GM12891 (cell line): Measurements from ENCODE around the gene KRTAP19-4.

Experiments used
- PAX5 ChIP-seq: IDR thresholded peaks from 2 replicates; pipeline ENCODE4 v1.6.1; 2011; ENCODE audit warnings: low read length, moderate library complexity, mild to moderate bottlenecking; ENCODE audit not compliant: insufficient read depth, severe bottlenecking
- POLR2A ChIP-seq: IDR thresholded peaks from 2 replicates; pipeline ENCODE4 v1.6.1; 2011; ENCODE audit warnings: low read depth, low read length, control low read depth
- POLR2AphosphoS5 ChIP-seq: IDR thresholded peaks from 2 replicates; pipeline ENCODE4 v1.6.1; 2011; ENCODE audit warnings: low read depth, low read length, control low read depth
- POU2F2 ChIP-seq: IDR thresholded peaks from 2 replicates; pipeline ENCODE4 v1.6.1; 2011; ENCODE audit warnings: low read depth, mild to moderate bottlenecking, control low read depth, low read length, moderate library complexity
- SPI1 ChIP-seq: IDR thresholded peaks from 2 replicates; pipeline ENCODE4 v1.6.1; 2011; ENCODE audit warnings: low read depth, low read length, control low read depth
- TAF1 ChIP-seq: IDR thresholded peaks from 2 replicates; pipeline ENCODE4 v1.6.1; 2011; ENCODE audit warnings: low read depth, low read length, control low read depth

DNA sequence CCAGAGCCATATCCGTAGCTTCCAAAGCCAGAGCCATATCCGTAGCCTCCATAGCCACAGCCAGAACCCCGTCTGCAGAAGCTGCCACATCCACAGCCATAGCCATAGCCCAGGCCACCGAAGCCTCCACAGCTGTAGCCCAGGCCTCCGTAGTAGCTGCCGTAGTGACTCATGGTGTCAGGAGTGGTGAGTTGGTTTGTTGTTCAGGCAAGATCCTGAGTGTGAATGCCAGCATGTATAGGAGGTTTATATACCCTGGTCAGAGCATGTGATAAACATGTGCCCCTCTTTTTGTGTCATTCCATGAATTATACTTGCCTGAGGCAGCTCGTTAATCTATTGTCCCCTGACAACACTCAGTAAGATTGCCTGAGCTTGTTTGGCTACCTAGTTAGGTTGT lies 16.8 kb downstream of the KRTAP19-4 start, which contains the start of gene KRTAP19-1:
- TF ChIP-seq POLR2AphosphoS5 = no peak
- no peak for TF ChIP-seq POLR2A
- TF ChIP-seq TAF1 = no peak
- TF ChIP-seq PAX5 = no peak
- TF ChIP-seq SPI1 = no peak
- TF ChIP-seq POU2F2 = no peak
